Measurements from ENCODE around the gene SLC8B1.
"Not testable (repeated sequence)": the region's sequence is repeated elsewhere in the genome, so short reads cannot be mapped to it uniquely, and the experiment has no call there.

Gene SLC8B1

GRCh38 chr12:113354192-113354591 lies 19.3 kb upstream of the SLC8B1 start:
- DNase-seq (ENCODE audit: low spot score) = not testable (repeated sequence)

- DNase-seq (ENCODE audit: low spot score) = no peak
Observed at GRCh38 chr12:113351089-113351488, 16.2 kb upstream of the SLC8B1 start.

- DNase-seq (ENCODE audit: low spot score) = no peak
Observed at GRCh38 chr12:113348849-113349536, 14.1 kb upstream of the SLC8B1 start.

- DNase-seq (ENCODE audit: low spot score) = no peak
Observed at GRCh38 chr12:113347892-113348291, 13.0 kb upstream of the SLC8B1 start.

- no peak for DNase-seq (ENCODE audit: low spot score)
Observed at GRCh38 chr12:113347107-113347506, 12.2 kb upstream of the SLC8B1 start.

- no peak for DNase-seq (ENCODE audit: low spot score)
Observed at GRCh38 chr12:113346353-113346752, 11.4 kb upstream of the SLC8B1 start.

- DNase-seq (ENCODE audit: low spot score) = no peak
Observed at GRCh38 chr12:113345318-113345717, 10.4 kb upstream of the SLC8B1 start.

- peak; percentile 29 for DNase-seq (ENCODE audit: low spot score)
Observed at GRCh38 chr12:113341535-113341934, 6.6 kb upstream of the SLC8B1 start.

GRCh38 chr12:113340061-113340460 lies 5.2 kb upstream of the SLC8B1 start:
- no peak for DNase-seq (ENCODE audit: low spot score)

GRCh38 chr12:113339540-113339939 lies 4.6 kb upstream of the SLC8B1 start:
- DNase-seq (ENCODE audit: low spot score) = no peak

GRCh38 chr12:113333877-113334785 lies 778 bp downstream of the SLC8B1 start:
- peak; percentile 47 for DNase-seq (ENCODE audit: low spot score)

- DNase-seq (ENCODE audit: low spot score) = no peak
Observed at GRCh38 chr12:113333418-113333750, 1.5 kb downstream of the SLC8B1 start.

- DNase-seq (ENCODE audit: low spot score) = peak; percentile 20
Observed at GRCh38 chr12:113332688-113333417, 2.1 kb downstream of the SLC8B1 start.

GRCh38 chr12:113330505-113330904 lies 4.4 kb downstream of the SLC8B1 start:
- DNase-seq (ENCODE audit: low spot score) = no peak

- DNase-seq (ENCODE audit: low spot score) = no peak
Observed at GRCh38 chr12:113329791-113330417, 5.0 kb downstream of the SLC8B1 start.

GRCh38 chr12:113329022-113329790 lies 5.7 kb downstream of the SLC8B1 start:
- no peak for DNase-seq (ENCODE audit: low spot score)

- DNase-seq (ENCODE audit: low spot score) = no peak
Observed at GRCh38 chr12:113328368-113328889, 6.5 kb downstream of the SLC8B1 start.

- no peak for DNase-seq (ENCODE audit: low spot score)
Observed at GRCh38 chr12:113326775-113327395, 8.0 kb downstream of the SLC8B1 start.

GRCh38 chr12:113325916-113326315 lies 9.0 kb downstream of the SLC8B1 start:
- no peak for DNase-seq (ENCODE audit: low spot score)

- DNase-seq (ENCODE audit: low spot score) = no peak
Observed at GRCh38 chr12:113322343-113322742, 12.6 kb downstream of the SLC8B1 start.

GRCh38 chr12:113320401-113320800 lies 14.5 kb downstream of the SLC8B1 start:
- no peak for DNase-seq (ENCODE audit: low spot score)
